ENCODE measurements around the gene RNF135.
"Not testable (repeated sequence)": the region's sequence is repeated elsewhere in the genome, so short reads cannot be mapped to it uniquely, and the experiment has no call there.

RNF135 gene

GRCh38 chr17:31004160-31004559, 33.3 kb downstream of the RNF135 start:
- DNase-seq, result no peak

- no peak for DNase-seq
Measured at GRCh38 chr17:31007695-31008373, 37.0 kb downstream of the RNF135 start.

- DNase-seq, result peak; percentile 72
Measured at GRCh38 chr17:31008374-31009041, 37.7 kb downstream of the RNF135 start.

GRCh38 chr17:31009042-31009702, 38.3 kb downstream of the RNF135 start:
- peak; percentile 36 for DNase-seq

- not testable (repeated sequence) for DNase-seq
Measured at GRCh38 chr17:31010014-31010413, 39.2 kb downstream of the RNF135 start.

- no peak for DNase-seq
Measured at GRCh38 chr17:31013844-31014243, 43.0 kb downstream of the RNF135 start.

- DNase-seq, result no peak
Measured at GRCh38 chr17:31015639-31016038, 44.8 kb downstream of the RNF135 start.

GRCh38 chr17:31019004-31019403, 48.2 kb downstream of the RNF135 start:
- no peak for DNase-seq

- not testable (repeated sequence) for DNase-seq
Measured at GRCh38 chr17:31023171-31023570, 52.3 kb downstream of the RNF135 start.

- no peak for DNase-seq
Measured at GRCh38 chr17:31031841-31032240, 61.0 kb downstream of the RNF135 start.

- not testable (repeated sequence) for DNase-seq
Measured at GRCh38 chr17:31035611-31036010, 64.8 kb downstream of the RNF135 start.

GRCh38 chr17:31040837-31041236, 70.0 kb downstream of the RNF135 start:
- not testable (repeated sequence) for DNase-seq

- DNase-seq, result not testable (repeated sequence)
Measured at GRCh38 chr17:31042378-31042777, 71.5 kb downstream of the RNF135 start.

GRCh38 chr17:31046856-31047425, 76.1 kb downstream of the RNF135 start:
- not testable (repeated sequence) for DNase-seq

GRCh38 chr17:31048142-31048541, 77.3 kb downstream of the RNF135 start:
- no peak for DNase-seq

GRCh38 chr17:31048780-31049179, 77.9 kb downstream of the RNF135 start:
- no peak for DNase-seq

Measured in activated CD4-positive, CD25-positive, alpha-beta regulatory T cell treated with anti-CD3 and anti-CD28 coated beads, Interleukin-2, amount 50 U/mL, for 72 hours (primary cell).